ENCODE results near the gene MINDY4.

The MINDY4 gene

GRCh38 chr7:30813466-30813865, 42.2 kb downstream of the MINDY4 start:
- Histone ChIP-seq H3K36me3 (ENCODE audit: control insufficient read depth in 1 of 2, insufficient read depth in 2 of 2, low read length in 2 of 2) (no peaks in the 10 kb centered on the region), H3K9ac (ENCODE audit: low read depth in 1 of 2, low read length in 2 of 2) (no peak overlapping the region), H3K27me3 (ENCODE audit: control insufficient read depth in 1 of 2, insufficient read depth in 2 of 2, low read length in 2 of 2) (no peaks in the 10 kb centered on the region), H3K9me3 (ENCODE audit: control insufficient read depth in 1 of 2, low read length in 2 of 2) (no peaks in the 10 kb centered on the region), H3K27ac (ENCODE audit: low read depth, low read length) (no peak overlapping the region), H3K4me3 (ENCODE audit: low read depth in 1 of 2, low read length in 2 of 2) (no peak overlapping the region), H3K4me1 (ENCODE audit: control insufficient read depth in 1 of 2, insufficient read depth in 2 of 2, low read length in 2 of 2) (no peaks in the 10 kb centered on the region)

- Histone ChIP-seq H3K27me3 (ENCODE audit: control insufficient read depth in 1 of 2, insufficient read depth in 2 of 2, low read length in 2 of 2) (no peaks in the 10 kb centered on the region), H3K4me1 (ENCODE audit: control insufficient read depth in 1 of 2, insufficient read depth in 2 of 2, low read length in 2 of 2) (no peaks in the 10 kb centered on the region), H3K4me3 (ENCODE audit: low read depth in 1 of 2, low read length in 2 of 2) (no peak overlapping the region), H3K9me3 (ENCODE audit: control insufficient read depth in 1 of 2, low read length in 2 of 2) (no peaks in the 10 kb centered on the region), H3K27ac (ENCODE audit: low read depth, low read length) (no peak overlapping the region), H3K9ac (ENCODE audit: low read depth in 1 of 2, low read length in 2 of 2) (no peak overlapping the region), H3K36me3 (ENCODE audit: control insufficient read depth in 1 of 2, insufficient read depth in 2 of 2, low read length in 2 of 2) (no peaks in the 10 kb centered on the region)
Measured at GRCh38 chr7:30814700-30815387, 43.6 kb downstream of the MINDY4 start.

DNA sequence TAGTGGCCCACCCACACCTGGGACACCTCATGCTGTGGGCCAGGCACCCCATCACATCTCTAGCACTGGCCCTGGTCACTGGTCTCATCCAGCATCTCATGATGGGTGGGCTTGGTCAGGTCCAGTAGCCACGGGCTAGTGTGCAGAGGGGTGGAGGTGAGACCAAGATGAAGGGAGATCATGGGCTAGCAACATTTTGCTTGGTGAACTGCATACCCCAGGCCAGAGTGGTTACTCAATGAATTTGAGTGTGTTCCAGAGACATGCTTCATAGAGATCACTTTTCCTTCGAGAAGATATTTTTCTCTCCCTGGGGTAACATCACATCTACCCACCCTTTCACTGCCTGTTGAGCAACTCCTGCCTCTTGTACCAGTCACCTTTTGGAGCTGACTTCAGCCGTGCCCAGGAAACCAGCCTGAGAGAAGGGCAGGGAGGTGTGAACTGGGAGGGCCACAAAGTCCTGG, 44.2 kb downstream of the MINDY4 start:
- Histone ChIP-seq H3K27ac (ENCODE audit: low read depth, low read length) (no peak overlapping the region), H3K9me3 (ENCODE audit: control insufficient read depth in 1 of 2, low read length in 2 of 2) (no peaks in the 10 kb centered on the region), H3K9ac (ENCODE audit: low read depth in 1 of 2, low read length in 2 of 2) (no peak overlapping the region), H3K36me3 (ENCODE audit: control insufficient read depth in 1 of 2, insufficient read depth in 2 of 2, low read length in 2 of 2) (no peaks in the 10 kb centered on the region), H3K27me3 (ENCODE audit: control insufficient read depth in 1 of 2, insufficient read depth in 2 of 2, low read length in 2 of 2) (no peaks in the 10 kb centered on the region), H3K4me1 (ENCODE audit: control insufficient read depth in 1 of 2, insufficient read depth in 2 of 2, low read length in 2 of 2) (no peaks in the 10 kb centered on the region), H3K4me3 (ENCODE audit: low read depth in 1 of 2, low read length in 2 of 2) (no peak overlapping the region)

DNA sequence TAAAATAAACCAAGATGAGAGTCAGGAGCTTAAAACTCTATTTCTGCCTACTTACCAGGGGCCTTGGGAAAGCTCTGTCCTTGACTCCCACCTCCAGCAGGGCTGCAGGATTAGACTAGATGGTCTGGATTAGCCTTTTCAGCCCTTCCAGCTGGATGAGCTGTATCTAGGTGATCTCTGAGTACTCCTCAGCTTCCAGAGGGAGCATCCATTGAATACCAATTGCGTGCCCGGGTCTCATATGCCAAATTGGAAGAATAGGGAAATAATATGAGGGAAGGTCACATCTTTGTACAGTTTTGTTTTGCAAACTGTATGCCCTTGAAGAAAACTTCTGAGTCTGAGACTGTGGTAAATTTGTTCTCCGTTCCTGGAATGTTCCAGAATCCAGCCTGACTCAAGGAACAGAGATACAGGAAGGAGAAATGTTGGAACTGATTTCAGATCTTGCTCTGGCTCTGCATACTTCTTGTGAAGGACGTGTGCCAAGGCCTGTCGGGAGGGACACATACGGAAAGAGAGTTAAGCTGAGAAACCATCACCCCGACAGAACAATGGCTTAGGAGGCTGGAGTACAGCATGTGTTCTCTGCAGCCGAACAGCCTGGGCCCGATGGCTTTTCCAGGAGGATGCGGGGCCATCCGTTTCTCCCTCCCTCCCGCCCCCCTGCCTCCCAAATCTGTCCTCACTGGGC, 44.9 kb downstream of the MINDY4 start:
- Histone ChIP-seq H3K27me3 (ENCODE audit: control insufficient read depth in 1 of 2, insufficient read depth in 2 of 2, low read length in 2 of 2) (no peaks in the 10 kb centered on the region), H3K36me3 (ENCODE audit: control insufficient read depth in 1 of 2, insufficient read depth in 2 of 2, low read length in 2 of 2) (no peaks in the 10 kb centered on the region), H3K9me3 (ENCODE audit: control insufficient read depth in 1 of 2, low read length in 2 of 2) (no peaks in the 10 kb centered on the region), H3K4me3 (ENCODE audit: low read depth in 1 of 2, low read length in 2 of 2) (no peak overlapping the region), H3K27ac (ENCODE audit: low read depth, low read length) (no peak overlapping the region), H3K9ac (ENCODE audit: low read depth in 1 of 2, low read length in 2 of 2) (no peak overlapping the region), H3K4me1 (ENCODE audit: control insufficient read depth in 1 of 2, insufficient read depth in 2 of 2, low read length in 2 of 2) (no peaks in the 10 kb centered on the region)

DNA sequence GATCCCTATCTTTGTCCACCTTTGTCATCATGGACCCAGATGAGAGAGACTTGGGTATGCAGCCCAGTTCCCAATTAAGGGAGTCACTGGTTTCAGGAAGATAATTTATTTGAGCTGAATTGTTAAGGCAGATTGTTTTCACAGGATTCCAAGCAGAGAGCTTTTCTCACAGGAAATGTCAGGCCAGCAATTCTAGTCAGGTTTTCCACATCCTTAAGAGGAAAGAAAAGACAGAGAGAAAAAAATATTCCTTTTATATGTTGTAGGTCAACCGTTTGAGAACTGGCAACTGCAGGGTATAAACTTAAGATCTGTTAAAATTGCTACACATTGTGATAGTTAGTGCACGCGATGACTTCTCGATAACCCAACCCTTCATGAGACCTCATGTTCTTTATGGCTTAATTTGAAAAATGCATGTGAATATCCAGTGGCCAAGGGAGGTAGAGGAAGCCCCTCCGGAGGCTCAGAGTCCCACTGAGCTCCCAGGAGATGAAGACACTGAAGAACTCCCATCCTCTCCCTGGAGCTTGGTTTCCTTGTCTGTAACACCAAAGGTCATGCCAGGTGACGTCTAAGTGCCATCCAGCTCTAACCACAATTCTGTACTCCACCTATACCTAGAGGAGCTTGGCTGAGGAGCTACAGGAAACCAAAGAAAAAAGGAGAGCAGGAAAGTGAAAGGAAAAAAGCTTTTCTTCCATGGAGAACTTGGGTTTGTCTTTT, 45.6 kb downstream of the MINDY4 start:
- H3K4me3 ChIP-seq (ENCODE audit: low read depth in 1 of 2, low read length in 2 of 2) = no peak overlapping the region
- no peaks in the 10 kb centered on the region for H3K4me1 ChIP-seq (ENCODE audit: control insufficient read depth in 1 of 2, insufficient read depth in 2 of 2, low read length in 2 of 2)
- H3K27ac ChIP-seq (ENCODE audit: low read depth, low read length) = no peak overlapping the region

GRCh38 chr7:30817371-30817767, 46.2 kb downstream of the MINDY4 start:
- Histone ChIP-seq H3K4me3 (ENCODE audit: low read depth in 1 of 2, low read length in 2 of 2) (no peak overlapping the region), H3K27ac (ENCODE audit: low read depth, low read length) (no peak overlapping the region), H3K9me3 (ENCODE audit: control insufficient read depth in 1 of 2, low read length in 2 of 2) (no peaks in the 10 kb centered on the region), H3K36me3 (ENCODE audit: control insufficient read depth in 1 of 2, insufficient read depth in 2 of 2, low read length in 2 of 2) (no peaks in the 10 kb centered on the region), H3K27me3 (ENCODE audit: control insufficient read depth in 1 of 2, insufficient read depth in 2 of 2, low read length in 2 of 2) (no peaks in the 10 kb centered on the region), H3K4me1 (ENCODE audit: control insufficient read depth in 1 of 2, insufficient read depth in 2 of 2, low read length in 2 of 2) (no peaks in the 10 kb centered on the region), H3K9ac (ENCODE audit: low read depth in 1 of 2, low read length in 2 of 2) (no peak overlapping the region)

More for the DNA sequence above, 45.6 kb downstream of the MINDY4 start:
- H3K36me3 ChIP-seq (ENCODE audit: control insufficient read depth in 1 of 2, insufficient read depth in 2 of 2, low read length in 2 of 2) = no peaks in the 10 kb centered on the region
- no peak overlapping the region for H3K9ac ChIP-seq (ENCODE audit: low read depth in 1 of 2, low read length in 2 of 2)
- H3K27me3 ChIP-seq (ENCODE audit: control insufficient read depth in 1 of 2, insufficient read depth in 2 of 2, low read length in 2 of 2) = no peaks in the 10 kb centered on the region
- no peaks in the 10 kb centered on the region for H3K9me3 ChIP-seq (ENCODE audit: control insufficient read depth in 1 of 2, low read length in 2 of 2)

DNA sequence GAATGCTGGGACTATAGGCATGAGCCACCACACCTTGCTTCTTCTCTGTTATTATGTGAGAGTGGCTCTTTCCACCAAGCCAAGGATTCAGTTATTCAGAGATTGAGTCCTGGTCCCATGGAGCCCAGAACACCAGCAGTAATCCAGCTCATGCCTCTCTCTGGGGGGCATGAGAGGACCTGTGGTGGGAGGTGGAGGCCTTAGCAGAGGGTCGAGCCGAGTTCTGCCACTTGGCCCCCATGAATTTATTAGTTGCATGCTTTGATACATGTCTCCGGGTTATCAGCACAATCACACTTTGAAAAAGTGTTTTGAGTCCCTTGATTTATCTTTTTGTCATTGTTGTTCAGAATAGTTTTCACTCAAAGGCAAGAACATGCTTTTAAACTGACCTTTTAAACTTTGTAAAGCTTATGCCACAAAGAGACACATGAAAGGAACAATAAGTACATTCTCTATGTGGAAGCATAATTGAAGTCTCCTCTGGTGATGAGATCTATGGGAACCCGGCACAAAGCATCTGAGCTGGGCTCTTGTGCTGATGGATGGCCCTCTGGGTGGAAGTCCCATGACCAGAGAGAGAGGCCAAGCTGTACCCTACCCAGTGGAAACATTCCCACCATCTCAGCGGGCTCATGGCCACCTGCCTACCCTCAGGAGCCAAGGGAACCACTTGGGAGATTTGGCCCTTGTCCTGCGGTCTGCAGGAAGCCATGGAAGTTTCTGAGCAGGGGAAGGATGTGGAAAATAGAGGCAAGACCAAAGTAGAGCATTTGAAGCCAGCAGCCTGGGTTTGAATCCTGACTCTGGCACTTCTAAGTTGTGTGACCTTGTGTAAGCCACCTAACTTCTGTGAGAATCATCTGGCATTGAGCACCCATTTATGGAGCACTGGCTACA, 53.9 kb downstream of the MINDY4 start:
- Histone ChIP-seq H3K9ac (ENCODE audit: low read depth in 1 of 2, low read length in 2 of 2) (no peak overlapping the region), H3K27ac (ENCODE audit: low read depth, low read length) (no peak overlapping the region), H3K4me3 (ENCODE audit: low read depth in 1 of 2, low read length in 2 of 2) (no peak overlapping the region), H3K27me3 (ENCODE audit: control insufficient read depth in 1 of 2, insufficient read depth in 2 of 2, low read length in 2 of 2) (no peaks in the 10 kb centered on the region), H3K4me1 (ENCODE audit: control insufficient read depth in 1 of 2, insufficient read depth in 2 of 2, low read length in 2 of 2) (no peaks in the 10 kb centered on the region), H3K9me3 (ENCODE audit: control insufficient read depth in 1 of 2, low read length in 2 of 2) (no peaks in the 10 kb centered on the region), H3K36me3 (ENCODE audit: control insufficient read depth in 1 of 2, insufficient read depth in 2 of 2, low read length in 2 of 2) (peaks cover 0 to 7% of the 10 kb centered on the region in 2 donors)

DNA sequence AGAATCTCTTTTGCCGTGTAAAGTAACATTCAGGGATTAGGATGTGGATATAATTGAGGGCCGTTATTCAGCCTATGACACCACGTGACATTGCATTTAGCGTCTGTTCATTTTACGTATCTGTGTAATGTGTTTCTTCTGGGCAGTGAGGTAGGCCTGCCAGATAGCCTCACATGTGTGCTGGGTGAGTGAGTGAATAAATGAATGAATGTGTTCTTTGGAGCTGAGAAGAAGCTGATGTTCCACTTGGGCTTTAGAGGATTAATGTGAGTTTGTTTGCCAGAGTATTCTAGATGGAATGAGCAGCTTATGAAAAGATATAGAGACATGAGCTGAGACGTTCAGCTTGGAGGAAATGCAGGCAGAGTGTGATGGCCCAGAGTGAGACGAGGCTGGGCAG, 55.0 kb downstream of the MINDY4 start:
- Histone ChIP-seq H3K27me3 (ENCODE audit: control insufficient read depth in 1 of 2, insufficient read depth in 2 of 2, low read length in 2 of 2) (no peaks in the 10 kb centered on the region), H3K9ac (ENCODE audit: low read depth in 1 of 2, low read length in 2 of 2) (no peak overlapping the region), H3K4me1 (ENCODE audit: control insufficient read depth in 1 of 2, insufficient read depth in 2 of 2, low read length in 2 of 2) (no peaks in the 10 kb centered on the region), H3K36me3 (ENCODE audit: control insufficient read depth in 1 of 2, insufficient read depth in 2 of 2, low read length in 2 of 2) (peaks cover 0 to 7% of the 10 kb centered on the region in 2 donors), H3K27ac (ENCODE audit: low read depth, low read length) (no peak overlapping the region), H3K9me3 (ENCODE audit: control insufficient read depth in 1 of 2, low read length in 2 of 2) (no peaks in the 10 kb centered on the region), H3K4me3 (ENCODE audit: low read depth in 1 of 2, low read length in 2 of 2) (no peak overlapping the region)

DNA sequence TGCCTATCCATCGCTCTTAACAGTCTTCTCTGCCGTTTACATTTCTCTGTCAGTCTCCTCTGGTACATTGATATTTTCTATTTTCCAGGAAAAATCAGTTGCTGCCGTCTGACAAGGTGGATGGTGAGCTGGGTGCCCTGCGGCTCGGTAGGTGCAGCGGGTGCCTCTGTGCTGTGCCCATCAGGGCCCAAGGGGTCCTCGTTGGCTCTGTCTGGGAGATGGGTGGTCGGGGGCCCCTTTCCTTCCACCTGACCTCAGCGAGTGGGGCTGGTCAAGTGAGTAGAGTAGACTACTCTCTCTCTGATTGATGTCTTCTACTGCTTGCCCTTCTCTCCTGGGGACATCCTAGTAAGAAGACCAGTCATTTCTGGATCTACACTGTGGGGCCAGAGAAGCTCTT, 57.4 kb downstream of the MINDY4 start:
- Histone ChIP-seq H3K9me3 (ENCODE audit: control insufficient read depth in 1 of 2, low read length in 2 of 2) (no peaks in the 10 kb centered on the region), H3K4me1 (ENCODE audit: control insufficient read depth in 1 of 2, insufficient read depth in 2 of 2, low read length in 2 of 2) (no peaks in the 10 kb centered on the region), H3K27me3 (ENCODE audit: control insufficient read depth in 1 of 2, insufficient read depth in 2 of 2, low read length in 2 of 2) (no peaks in the 10 kb centered on the region), H3K9ac (ENCODE audit: low read depth in 1 of 2, low read length in 2 of 2) (no peak overlapping the region), H3K4me3 (ENCODE audit: low read depth in 1 of 2, low read length in 2 of 2) (no peak overlapping the region), H3K27ac (ENCODE audit: low read depth, low read length) (no peak overlapping the region), H3K36me3 (ENCODE audit: control insufficient read depth in 1 of 2, insufficient read depth in 2 of 2, low read length in 2 of 2) (peaks cover 0 to 9% of the 10 kb centered on the region in 2 donors)
